MCF 10A (cell line): ENCODE data around the gene TNFRSF18. TPM values are rescaled to one million over a fixed set of nuclear protein-coding genes. Genes with fewer than 3 reads are reported as not detected.

Experiments used
- BruUV-seq: library from RNA; stranded (reverse); fragments of 400-500 nt; replicated peaks from 2 replicates; lab custom pipeline; 2021; lab: Mats Ljungman, UMichigan
- CTCF ChIA-PET: fragments of 300-600 bp; sonication (Branson Sonifier 250); formaldehyde crosslinking; extraction: SDS; loops from one replicate; lab custom pipeline; 2021; ENCODE audit warnings: antibody characterized with exemption, inconsistent platforms; lab: Yijun Ruan, JAX
- POLR2A ChIA-PET: fragments of 300-600, 350-650 bp; sonication (Branson Sonifier 250); formaldehyde crosslinking; extraction: SDS; loops from one replicate; lab custom pipeline; 2020; ENCODE audit warnings: antibody characterized with exemption, inconsistent platforms; lab: Yijun Ruan, JAX
- DNase-seq: peaks from one replicate; pipeline ENCODE4 v3.0.0-alpha.2; 2018; ENCODE audit not compliant: unreplicated experiment
- H3K27ac Mint-ChIP-seq: one replicate; pipeline ENCODE4 v1.8.0; 2022; ENCODE audit warnings: mild to moderate bottlenecking, low read depth, mixed read lengths; ENCODE audit not compliant: unreplicated experiment
- H3K27me3 Mint-ChIP-seq: one replicate; pipeline ENCODE4 v1.8.0; 2022; ENCODE audit warnings: mixed read lengths; ENCODE audit not compliant: insufficient read depth, unreplicated experiment
- H3K36me3 Mint-ChIP-seq: one replicate; pipeline ENCODE4 v1.8.0; 2022; ENCODE audit warnings: mild to moderate bottlenecking, moderate library complexity, mixed read lengths; ENCODE audit not compliant: insufficient read depth, unreplicated experiment
- H3K4me1 Mint-ChIP-seq: one replicate; pipeline ENCODE4 v1.8.0; 2022; ENCODE audit warnings: mixed read lengths; ENCODE audit not compliant: insufficient read depth, unreplicated experiment
- H3K4me3 Mint-ChIP-seq: one replicate; pipeline ENCODE4 v1.8.0; 2022; ENCODE audit warnings: mild to moderate bottlenecking, moderate library complexity, mixed read lengths; ENCODE audit not compliant: unreplicated experiment
- H3K9me3 Mint-ChIP-seq: one replicate; pipeline ENCODE4 v1.8.0; 2022; ENCODE audit warnings: mixed read lengths; ENCODE audit not compliant: unreplicated experiment
- CTCF ChIP-seq: fragments of 200-600 bp; IDR thresholded peaks from one replicate; pipeline ENCODE4 v1.8.0; 2022; ENCODE audit warnings: antibody characterized with exemption, mild to moderate bottlenecking; ENCODE audit not compliant: unreplicated experiment
- intact Hi-C: fragments of 100-400 bp; cut with micrococcal nuclease; formaldehyde crosslinking; loops from 2 replicates; pipeline ENCODE4 v1.14.1; 2022
- total RNA-seq: library from RNA; stranded (reverse); gene quantifications from 2 replicates; pipeline ENCODE4 v1.2.3, GENCODE V29; 2022

The TNFRSF18 gene
- total RNA-seq, 1 experiment from 2014 or later = not detected

GRCh38 chr1:1185101-1185765 lies 21.2 kb downstream of the TNFRSF18 start:
- H3K4me3 Mint-ChIP-seq = no peak overlapping the region
- ChIA-PET CTCF (no interaction called here), POLR2A (no interaction called here)
- BruUV-seq = no TSS peak
- H3K4me1 Mint-ChIP-seq = no peaks in the 10 kb centered on the region
- no peak overlapping the region for H3K27ac Mint-ChIP-seq
- no peak for DNase-seq
- intact Hi-C loops = no loop called here
- H3K9me3 Mint-ChIP-seq = no peaks in the 10 kb centered on the region
- H3K36me3 Mint-ChIP-seq = peaks cover 4% of the 10 kb centered on the region
- peaks cover 16% of the 10 kb centered on the region for H3K27me3 Mint-ChIP-seq
- no peak for TF ChIP-seq CTCF

- no peak for DNase-seq
- Mint-ChIP-seq H3K4me1 (no peaks in the 10 kb centered on the region), H3K27ac (no peak overlapping the region), H3K9me3 (no peaks in the 10 kb centered on the region), H3K27me3 (peaks cover 6% of the 10 kb centered on the region), H3K4me3 (no peak overlapping the region), H3K36me3 (peaks cover 4% of the 10 kb centered on the region)
- POLR2A ChIA-PET = no interaction called here
- TF ChIP-seq CTCF = no peak
- no TSS peak for BruUV-seq
- CTCF ChIA-PET = no interaction called here
- intact Hi-C loops = no loop called here
Observed at GRCh38 chr1:1183833-1184775, 22.3 kb downstream of the TNFRSF18 start.

GRCh38 chr1:1183221-1183747 lies 23.1 kb downstream of the TNFRSF18 start:
- ChIA-PET CTCF (interaction anchor here (0.6 kb wide), 1 partner anchor 57 kb away, joined by 3 read pairs; no protein-coding TSS in a partner anchor), POLR2A (no interaction called here)
- H3K36me3 Mint-ChIP-seq = peaks cover 4% of the 10 kb centered on the region
- intact Hi-C loops = no loop called here
- BruUV-seq = no TSS peak
- DNase-seq = no peak
- TF ChIP-seq CTCF = no peak
- no peaks in the 10 kb centered on the region for H3K9me3 Mint-ChIP-seq
- no peaks in the 10 kb centered on the region for H3K4me1 Mint-ChIP-seq
- H3K4me3 Mint-ChIP-seq = no peak overlapping the region
- no peaks in the 10 kb centered on the region for H3K27me3 Mint-ChIP-seq
- H3K27ac Mint-ChIP-seq = no peak overlapping the region
